Tibial nerve (tissue), 4 donors: ENCODE results near the gene PRDX3.

Source experiments
- CTCF ChIP-seq, 5 experiments: fragments of 200-600 bp in 3 of 5; fragments of 450-650 bp in 2 of 5; sonication (generic) in 3 of 5; IDR thresholded peaks; one replicate each; pipeline ENCODE4 v1.5.1; 2016 to 2019; ENCODE audit warnings: antibody characterized with exemption in 5 of 5, mild to moderate bottlenecking in 3 of 5, moderate library complexity in 2 of 5
- EP300 ChIP-seq, 2 donors: sonication (generic); formaldehyde crosslinking; IDR thresholded peaks; one replicate each; pipeline ENCODE4 v1.6.1; 2017; ENCODE audit warnings: antibody characterized with exemption in 2 of 2, mild to moderate bottlenecking in 1 of 2

- TF ChIP-seq CTCF (IDR thresholded peaks at IDR 0.05) (peak; percentile 28 to 54 (median 34)), EP300 (IDR thresholded peaks at IDR 0.05) (no peak)
Observed at GRCh38 chr10:119139464-119140067, 39.0 kb downstream of the PRDX3 start.
